K562 (cell line): Measurements from ENCODE around the gene SRPK2. TPM values are rescaled to one million over a fixed set of nuclear protein-coding genes. Genes with fewer than 3 reads are reported as not detected.

Experiments
- ATAC-seq: fragments of 200-7000 bp; cut with Tn5 transposase; 3 replicates; pipeline ENCODE4 v1.9.1; 2020; ENCODE audit warnings: moderate library complexity
- BruUV-seq: library from RNA; stranded (reverse); fragments of 400-500 nt; replicated peaks from 2 replicates; lab custom pipeline; 2021; lab: Mats Ljungman, UMichigan
- CTCF ChIA-PET: fragments of 300-600 bp; formaldehyde crosslinking; extraction: SDS; loops from one replicate; lab custom pipeline; 2021; ENCODE audit warnings: low intra/inter-chr PET ratio; lab: Yijun Ruan, JAX
- POLR2A ChIA-PET: fragments of 300-600, 350-650 bp; sonication (Branson Sonifier 250); formaldehyde crosslinking; extraction: SDS; loops from one replicate; lab custom pipeline; 2021; ENCODE audit warnings: antibody characterized with exemption, inconsistent platforms; lab: Yijun Ruan, JAX
- DNase-seq, 4 experiments: peaks; one replicate each; pipeline versions ENCODE4 v3.0.0 to v3.0.0-alpha.2; 2011 to 2018; ENCODE audit warnings: low spot score in 3 of 4, mixed read lengths in 3 of 4; ENCODE audit errors: extremely low read depth in 1 of 4
- FAIRE-seq: peaks from 2 replicates; lab custom pipeline; 2011; peaks lifted over from hg19 to GRCh38; lab: Jason Lieb, UNC
- H2AFZ ChIP-seq: 2 replicates; pipeline ENCODE4 v1.6.0; 2011; ENCODE audit warnings: low read depth, low read length, control low read depth, inconsistent platforms
- H3K27ac ChIP-seq: fragments of 200-600 bp; 3 replicates; pipeline ENCODE4 v1.8.0; 2011; ENCODE audit warnings: low read depth, mild to moderate bottlenecking, control low read depth, inconsistent platforms, low read length, moderate library complexity, mixed read lengths; ENCODE audit errors: extremely low read depth
- H3K27me3 ChIP-seq, 2 experiments: fragments of 300-600 bp in 1 of 2; 2 replicates in 1 of 2; 3 replicates in 1 of 2; pipeline versions ENCODE4 v1.6.0 to v1.8.0; 2011; ENCODE audit warnings: inconsistent platforms in 2 of 2, low read length in 2 of 2, mild to moderate bottlenecking in 1 of 2, mixed read lengths in 1 of 2, moderate library complexity in 1 of 2; ENCODE audit not compliant: control insufficient read depth in 2 of 2, insufficient read depth in 2 of 2
- H3K36me3 ChIP-seq: fragments of 300-600 bp; 3 replicates; pipeline ENCODE4 v1.8.0; 2011; ENCODE audit warnings: mild to moderate bottlenecking, low read length, inconsistent platforms; ENCODE audit not compliant: control insufficient read depth, insufficient read depth
- H3K4me1 ChIP-seq, 2 experiments: fragments of 200-600 bp in 1 of 2; replicated peaks in 1 of 2; 2 replicates in 1 of 2; 3 replicates in 1 of 2; pipeline versions ENCODE4 v1.5.1 to v1.8.0; 2011; ENCODE audit warnings: inconsistent platforms in 2 of 2, low read length in 2 of 2, mild to moderate bottlenecking in 1 of 2, mixed read lengths in 1 of 2, moderate library complexity in 1 of 2; ENCODE audit not compliant: control insufficient read depth in 2 of 2, insufficient read depth in 2 of 2
- H3K4me2 ChIP-seq: 2 replicates; pipeline ENCODE4 v1.6.1; 2011; ENCODE audit warnings: low read length, control low read depth, inconsistent platforms, mixed read lengths; ENCODE audit not compliant: insufficient read depth
- H3K4me3 ChIP-seq: fragments of 200-600 bp; sonication (generic), shearing (Covaris generic); 2 replicates; pipeline ENCODE4 v1.5.1; 2016; ENCODE audit warnings: control low read depth, inconsistent platforms
- H3K79me2 ChIP-seq: fragments of 200-600 bp; 3 replicates; pipeline ENCODE4 v1.8.0; 2011; ENCODE audit warnings: low read length, inconsistent platforms; ENCODE audit not compliant: control insufficient read depth, insufficient read depth
- H3K9ac ChIP-seq, 2 experiments: 2 replicates each; pipeline versions ENCODE4 v1.6.0 to v1.6.1; 2011; ENCODE audit warnings: low read depth in 2 of 2, low read length in 2 of 2, control low read depth in 1 of 2, inconsistent platforms in 1 of 2, mild to moderate bottlenecking in 1 of 2, mixed read lengths in 1 of 2; ENCODE audit not compliant: insufficient read depth in 1 of 2
- H3K9me1 ChIP-seq: one replicate; pipeline ENCODE4 v1.6.0; 2011; ENCODE audit warnings: inconsistent platforms, mild to moderate bottlenecking, low read length, moderate library complexity; ENCODE audit not compliant: control insufficient read depth, insufficient read depth
- H3K9me3 ChIP-seq: replicated peaks from 2 replicates; pipeline ENCODE4 v1.5.1; 2011; ENCODE audit warnings: low read depth, low read length, inconsistent platforms; ENCODE audit not compliant: control insufficient read depth, insufficient read depth
- H4K20me1 ChIP-seq: replicated peaks from 2 replicates; pipeline ENCODE4 v1.6.1; 2011; ENCODE audit warnings: low read length, inconsistent platforms, mixed read lengths; ENCODE audit not compliant: control insufficient read depth, insufficient read depth
- CBFA2T3 ChIP-seq: fragments of 450-650 bp; IDR thresholded peaks from 2 replicates; pipeline ENCODE4 v1.6.1; 2017
- CEBPB ChIP-seq: fragments of 450-650 bp; IDR thresholded peaks from 2 replicates; pipeline ENCODE4 v1.6.1; 2016; ENCODE audit warnings: missing genetic modification characterization, missing compliant biosample characterization
- GATA2 ChIP-seq: sonication (generic); formaldehyde crosslinking; IDR thresholded peaks from 2 replicates; pipeline ENCODE4 v1.4.0; 2020; ENCODE audit warnings: mild to moderate bottlenecking, missing genetic modification reagents
- GTF2F1 ChIP-seq: IDR thresholded peaks from 2 replicates; pipeline ENCODE4 v1.6.1; 2011; ENCODE audit warnings: low read depth, low read length, improper control_type of control experiment
- RERE ChIP-seq: sonication (generic); formaldehyde crosslinking; IDR thresholded peaks from 2 replicates; pipeline ENCODE4 v1.8.0; 2023; ENCODE audit warnings: missing genetic modification reagents, mild to moderate bottlenecking, borderline replicate concordance
- SREBF1 ChIP-seq: fragments of 150-350 bp; IDR thresholded peaks from 2 replicates; pipeline ENCODE4 v1.6.1; 2014; ENCODE audit warnings: antibody characterized with exemption, low read depth, low read length, borderline replicate concordance
- WGBS: fragments of 100-300 bp; shearing (Covaris generic); methylation state at CpG from one replicate; pipeline ENCODE4 v1.1.6; 2016; ENCODE audit warnings: low coverage, mixed read lengths; ENCODE audit not compliant: insufficient coverage; ENCODE audit errors: missing lambda C conversion rate; 5-methylcytosine and 5-hydroxymethylcytosine counted together
- in situ Hi-C: fragments of 300-500 bp; cut with MboI; formaldehyde crosslinking; loops from 4 replicates; pipeline ENCODE4 v1.15.0; 2018; ENCODE audit warnings: inconsistent platforms, mixed read lengths
- intact Hi-C: fragments of 100-400 bp; cut with micrococcal nuclease; formaldehyde crosslinking; loops from 2 replicates; pipeline ENCODE4 v1.14.2; 2022
- polyA plus RNA-seq, 8 experiments: library from polyadenylated mRNA; depleted of rRNA in 4 of 8; stranded (reverse) in 5 of 8; unstranded in 3 of 8; fragments of >200 nt; fragmentation: Nextera tagmentation in 2 of 8; fragmentation: Illumina TruSeq in 1 of 8; extraction: Ambion mirVana in 2 of 8; extraction: Trizol in 1 of 8; gene quantifications; 2 replicates each; pipeline versions ENCODE4 v1.2.1 to v1.2.3, GENCODE V29; 2011 to 2014; ENCODE audit warnings: inconsistent platforms in 1 of 8, missing spikeins in 1 of 8
- total RNA-seq, 7 experiments: library from RNA; depleted of rRNA in 6 of 7; stranded (reverse); fragments of >200 nt in 6 of 7; fragmentation: Illumina TruSeq in 2 of 7; extraction: Trizol in 2 of 7; gene quantifications; 2 replicates each; pipeline versions ENCODE4 v1.2.1 to v1.2.3, GENCODE V29; 2011 to 2021; ENCODE audit warnings: low replicate concordance in 1 of 7

Gene SRPK2
- total and polyA plus RNA-seq, 9 of the 15 experiments (the other 6 are each of a cell fraction or from before 2014, with no cell fraction given) = 21.5 to 44.7 (median 33.3) TPM

GRCh38 chr7:105154084-105154483, 234.6 kb downstream of the SRPK2 start (continued):
- TF ChIP-seq SREBF1 (no peak), GTF2F1 (no peak)

GRCh38 chr7:105153531-105153930, 235.2 kb downstream of the SRPK2 start:
- Histone ChIP-seq H3K4me1 (no peaks in the 10 kb centered on the region; a peak in 1 of 5 replicates), H3K9ac (peak overlapping the region in 1 of 2 experiments; percentile 10; a peak in 1 of 4 replicates), H3K4me2 (no peak overlapping the region), H3K79me2 (no peaks in the 10 kb centered on the region), H4K20me1 (no peaks in the 10 kb centered on the region), H3K27ac (no peak overlapping the region), H3K27me3 (no peaks in the 10 kb centered on the region), H3K9me3 (no peaks in the 10 kb centered on the region), H3K9me1 (no peaks in the 10 kb centered on the region), H3K36me3 (peaks cover 4% of the 10 kb centered on the region; the same call in 1 of the 3 replicates), H3K4me3 (no peak overlapping the region), H2AFZ (no peak overlapping the region)
- in situ Hi-C loops = no loop called here
- ChIA-PET POLR2A (interaction anchor here (0.6 to 1.3 kb wide), 8 partner anchors 9 to 278 kb away, joined by 3 to 4 read pairs (median 3); no protein-coding TSS in a partner anchor), CTCF (interaction anchor here (0.6 to 2.4 kb wide), 4 partner anchors 181 to 335 kb away, joined by 3 to 12 read pairs (median 7); no protein-coding TSS in a partner anchor)
- DNase-seq = no peak
- intact Hi-C loops = loop anchor here (1.0 kb wide), 3 partner anchors 183 to 335 kb away; no protein-coding TSS in a partner anchor
- BruUV-seq = no TSS peak
- 63% methylated on average over 6 of the region's 6 CpGs for WGBS
- no peak for FAIRE-seq
- TF ChIP-seq CEBPB (no peak), RERE (CRISPR knock-in tag) (no peak), CBFA2T3 (0 out of 2 replicates have a peak, but pooled peaks have one; percentile 13), GATA2 (0 out of 2 replicates have a peak, but pooled peaks have one; percentile 12)
- ATAC-seq = peak; percentile 31
